GM12874 (cell line): ENCODE measurements around the gene MAP3K20.

Experiments
- CTCF ChIP-seq: IDR thresholded peaks from 2 replicates; pipeline ENCODE4 v1.5.1; 2011; ENCODE audit warnings: low read depth, mild to moderate bottlenecking, control low read depth, low read length, moderate library complexity; ENCODE audit not compliant: insufficient read depth

The MAP3K20 gene

GRCh38 chr2:173226899-173227698 is 151.5 kb downstream of the MAP3K20 start:
- TF ChIP-seq CTCF, result no peak

- TF ChIP-seq CTCF, result no peak
Observed at GRCh38 chr2:173229086-173229485, 153.4 kb downstream of the MAP3K20 start.

- TF ChIP-seq CTCF, result no peak
Observed at GRCh38 chr2:173230181-173230580, 154.5 kb downstream of the MAP3K20 start.

- TF ChIP-seq CTCF, result no peak
Observed at GRCh38 chr2:173231042-173231441, 155.4 kb downstream of the MAP3K20 start.

- no peak for TF ChIP-seq CTCF
Observed at GRCh38 chr2:173231465-173231864, 155.8 kb downstream of the MAP3K20 start.

GRCh38 chr2:173232956-173233744 is 157.5 kb downstream of the MAP3K20 start:
- no peak for TF ChIP-seq CTCF

GRCh38 chr2:173235947-173236803 is 160.5 kb downstream of the MAP3K20 start:
- no peak for TF ChIP-seq CTCF
